HUES6 (cell line): Measurements from ENCODE around the gene NCKAP1.

ENCODE experiments used
- H3K27ac ChIP-seq: 2 replicates; pipeline ENCODE4 v1.7.0; 2013; ENCODE audit warnings: low read depth, mild to moderate bottlenecking, low read length, inconsistent platforms
- H3K27me3 ChIP-seq: 2 replicates; pipeline ENCODE4 v1.6.1; 2013; ENCODE audit warnings: low read length; ENCODE audit not compliant: control insufficient read depth, insufficient read depth
- H3K36me3 ChIP-seq: 2 replicates; pipeline ENCODE4 v1.6.1; 2013; ENCODE audit warnings: low read length; ENCODE audit not compliant: control insufficient read depth, insufficient read depth
- H3K4me1 ChIP-seq: 2 replicates; pipeline ENCODE4 v1.6.1; 2013; ENCODE audit warnings: low read length; ENCODE audit not compliant: control insufficient read depth, insufficient read depth
- H3K4me3 ChIP-seq: 2 replicates; pipeline ENCODE4 v1.5.1; 2013; ENCODE audit warnings: low read depth, low read length
- H3K9ac ChIP-seq: one replicate; pipeline ENCODE4 v1.6.1; 2013; ENCODE audit warnings: mild to moderate bottlenecking, low read length
- H3K9me3 ChIP-seq: 2 replicates; pipeline ENCODE4 v1.6.1; 2013; ENCODE audit warnings: low read depth, low read length; ENCODE audit not compliant: control insufficient read depth, insufficient read depth

NCKAP1 gene

GRCh38 chr2:182920089-182920488, 118.2 kb downstream of the NCKAP1 start:
- Histone ChIP-seq H3K36me3 (peaks cover 79% of the 10 kb centered on the region), H3K4me1 (no peaks in the 10 kb centered on the region; the same call in 1 of the 2 replicates), H3K4me3 (no peak overlapping the region), H3K27ac (no peak overlapping the region), H3K27me3 (no peaks in the 10 kb centered on the region), H3K9ac (no peak overlapping the region), H3K9me3 (no peaks in the 10 kb centered on the region)

GRCh38 chr2:182918961-182919652, 119.2 kb downstream of the NCKAP1 start:
- no peaks in the 10 kb centered on the region for H3K9me3 ChIP-seq
- H3K4me1 ChIP-seq: no peaks in the 10 kb centered on the region; the same call in 1 of the 2 replicates
- peaks cover 81% of the 10 kb centered on the region for H3K36me3 ChIP-seq
- no peaks in the 10 kb centered on the region for H3K27me3 ChIP-seq
- H3K27ac ChIP-seq: no peak overlapping the region
- H3K4me3 ChIP-seq: no peak overlapping the region
- H3K9ac ChIP-seq: no peak overlapping the region

GRCh38 chr2:182917924-182918323, 120.3 kb downstream of the NCKAP1 start:
- Histone ChIP-seq H3K27me3 (no peaks in the 10 kb centered on the region), H3K4me3 (no peak overlapping the region), H3K9me3 (no peaks in the 10 kb centered on the region), H3K4me1 (no peaks in the 10 kb centered on the region; the same call in 1 of the 2 replicates), H3K9ac (no peak overlapping the region), H3K36me3 (peaks cover 81% of the 10 kb centered on the region), H3K27ac (no peak overlapping the region)

- Histone ChIP-seq H3K9me3 (no peaks in the 10 kb centered on the region), H3K27me3 (no peaks in the 10 kb centered on the region), H3K9ac (no peak overlapping the region), H3K4me1 (no peaks in the 10 kb centered on the region; the same call in 1 of the 2 replicates), H3K36me3 (peaks cover 72% of the 10 kb centered on the region), H3K27ac (no peak overlapping the region), H3K4me3 (no peak overlapping the region)
Measured at GRCh38 chr2:182916417-182916816, 121.8 kb downstream of the NCKAP1 start.

GRCh38 chr2:182915369-182916326, 122.6 kb downstream of the NCKAP1 start:
- no peaks in the 10 kb centered on the region; the same call in 1 of the 2 replicates for H3K4me1 ChIP-seq
- no peak overlapping the region for H3K9ac ChIP-seq
- no peak overlapping the region for H3K4me3 ChIP-seq
- H3K27ac ChIP-seq: no peak overlapping the region
- H3K9me3 ChIP-seq: no peaks in the 10 kb centered on the region
- H3K36me3 ChIP-seq: peaks cover 69% of the 10 kb centered on the region
- H3K27me3 ChIP-seq: no peaks in the 10 kb centered on the region

- Histone ChIP-seq H3K27me3 (no peaks in the 10 kb centered on the region), H3K27ac (no peak overlapping the region), H3K4me1 (no peaks in the 10 kb centered on the region; the same call in 1 of the 2 replicates), H3K9me3 (no peaks in the 10 kb centered on the region), H3K9ac (no peak overlapping the region), H3K36me3 (peaks cover 68% of the 10 kb centered on the region), H3K4me3 (no peak overlapping the region)
Measured at GRCh38 chr2:182914852-182915251, 123.4 kb downstream of the NCKAP1 start.

GRCh38 chr2:182913064-182913463, 125.2 kb downstream of the NCKAP1 start:
- Histone ChIP-seq H3K9me3 (no peaks in the 10 kb centered on the region), H3K4me1 (no peaks in the 10 kb centered on the region; the same call in 1 of the 2 replicates), H3K36me3 (peaks cover 62% of the 10 kb centered on the region), H3K27me3 (no peaks in the 10 kb centered on the region), H3K9ac (no peak overlapping the region), H3K4me3 (no peak overlapping the region), H3K27ac (no peak overlapping the region)

- peaks cover 4% of the 10 kb centered on the region; the same call in 1 of the 2 replicates for H3K4me1 ChIP-seq
- H3K4me3 ChIP-seq: no peak overlapping the region
- no peaks in the 10 kb centered on the region for H3K27me3 ChIP-seq
- no peaks in the 10 kb centered on the region for H3K9me3 ChIP-seq
- H3K27ac ChIP-seq: no peak overlapping the region
- H3K9ac ChIP-seq: no peak overlapping the region
- peaks cover 57% of the 10 kb centered on the region for H3K36me3 ChIP-seq
Measured at GRCh38 chr2:182912518-182912915, 125.7 kb downstream of the NCKAP1 start.

GRCh38 chr2:182911813-182912517, 126.3 kb downstream of the NCKAP1 start:
- H3K27me3 ChIP-seq: no peaks in the 10 kb centered on the region
- H3K36me3 ChIP-seq: peaks cover 51% of the 10 kb centered on the region
- H3K4me3 ChIP-seq: no peak overlapping the region
- H3K9ac ChIP-seq: no peak overlapping the region
- H3K9me3 ChIP-seq: no peaks in the 10 kb centered on the region
- peaks cover 8% of the 10 kb centered on the region; the same call in 1 of the 2 replicates for H3K4me1 ChIP-seq
- no peak overlapping the region for H3K27ac ChIP-seq

- Histone ChIP-seq H3K27ac (no peak overlapping the region), H3K36me3 (peaks cover 45% of the 10 kb centered on the region), H3K9me3 (no peaks in the 10 kb centered on the region), H3K4me3 (no peak overlapping the region), H3K9ac (no peak overlapping the region), H3K4me1 (peaks cover 8% of the 10 kb centered on the region; the same call in 1 of the 2 replicates), H3K27me3 (no peaks in the 10 kb centered on the region)
Measured at GRCh38 chr2:182910965-182911364, 127.3 kb downstream of the NCKAP1 start.
